Measurements from ENCODE around the gene PAOX. TPM values are rescaled to one million over a fixed set of nuclear protein-coding genes. Genes with fewer than 3 reads are reported as not detected.

PAOX gene
- total RNA-seq, 1 donor from 2014 or later, result 8.2 TPM

GRCh38 chr10:133335246-133336117 is 43.6 kb upstream of the PAOX start:
- TF ChIP-seq CTCF (conservative IDR thresholded peaks at IDR 0.05), result no peak
- peak overlapping the region; percentile 22 for H3K4me3 Mint-ChIP-seq
- DNase-seq (ENCODE audit: extremely low spot score, unreplicated experiment), result no peak

GRCh38 chr10:133336118-133336576 is 42.9 kb upstream of the PAOX start:
- no peak for DNase-seq (ENCODE audit: extremely low spot score, unreplicated experiment)
- no peaks in the 10 kb centered on the region for H3K4me1 Mint-ChIP-seq (ENCODE audit: unreplicated experiment)
- no peak for TF ChIP-seq CTCF (conservative IDR thresholded peaks at IDR 0.05)
- H3K27me3 Mint-ChIP-seq, result peaks cover 42% of the 10 kb centered on the region
- H3K36me3 Mint-ChIP-seq, result no peaks in the 10 kb centered on the region
- peaks cover 5% of the 10 kb centered on the region for H3K9me3 Mint-ChIP-seq
- no peak overlapping the region for H3K27ac Mint-ChIP-seq
- no peak overlapping the region for H3K4me3 Mint-ChIP-seq

More at GRCh38 chr10:133335246-133336117, 43.6 kb upstream of the PAOX start:
- no peaks in the 10 kb centered on the region for H3K36me3 Mint-ChIP-seq
- no peaks in the 10 kb centered on the region for H3K4me1 Mint-ChIP-seq (ENCODE audit: unreplicated experiment)
- peaks cover 42% of the 10 kb centered on the region for H3K27me3 Mint-ChIP-seq
- H3K9me3 Mint-ChIP-seq, result peaks cover 5% of the 10 kb centered on the region
- H3K27ac Mint-ChIP-seq, result no peak overlapping the region

- no peaks in the 10 kb centered on the region for H3K36me3 Mint-ChIP-seq
- H3K4me3 Mint-ChIP-seq, result no peak within 1 kb of the TSS
- no peak for DNase-seq (ENCODE audit: extremely low spot score, unreplicated experiment)
- peaks cover 39% of the 10 kb centered on the region for H3K27me3 Mint-ChIP-seq
- TF ChIP-seq CTCF (conservative IDR thresholded peaks at IDR 0.05), result no peak
- H3K27ac Mint-ChIP-seq, result no peak within 1 kb of the TSS
- H3K9me3 Mint-ChIP-seq, result peaks cover 5% of the 10 kb centered on the region
- H3K4me1 Mint-ChIP-seq (ENCODE audit: unreplicated experiment), result no peaks in the 10 kb centered on the region
These were observed 42.3 kb upstream of the PAOX start, which contains the start of gene CALY for GRCh38 chr10:133336577-133337369. CALY (minus strand) TSS chr10:133336896; CDS start chr10:133328989, 7,907 bp downstream.

GRCh38 chr10:133337370-133337725 is 41.7 kb upstream of the PAOX start:
- no peak for DNase-seq (ENCODE audit: extremely low spot score, unreplicated experiment)
- no peaks in the 10 kb centered on the region for H3K4me1 Mint-ChIP-seq (ENCODE audit: unreplicated experiment)
- no peak overlapping the region for H3K4me3 Mint-ChIP-seq
- TF ChIP-seq CTCF (conservative IDR thresholded peaks at IDR 0.05), result no peak
- no peaks in the 10 kb centered on the region for H3K36me3 Mint-ChIP-seq
- peaks cover 37% of the 10 kb centered on the region for H3K27me3 Mint-ChIP-seq
- no peak overlapping the region for H3K27ac Mint-ChIP-seq
- H3K9me3 Mint-ChIP-seq, result peaks cover 5% of the 10 kb centered on the region

- H3K4me1 Mint-ChIP-seq (ENCODE audit: unreplicated experiment), result no peaks in the 10 kb centered on the region
- H3K36me3 Mint-ChIP-seq, result no peaks in the 10 kb centered on the region
- H3K27ac Mint-ChIP-seq, result no peak overlapping the region
- no peaks in the 10 kb centered on the region for H3K9me3 Mint-ChIP-seq
- DNase-seq (ENCODE audit: extremely low spot score, unreplicated experiment), result no peak
- no peak for TF ChIP-seq CTCF (conservative IDR thresholded peaks at IDR 0.05)
- no peak overlapping the region for H3K4me3 Mint-ChIP-seq
- peaks cover 31% of the 10 kb centered on the region for H3K27me3 Mint-ChIP-seq
These were observed 40.7 kb upstream of the PAOX start for GRCh38 chr10:133338080-133339071.
